ENCODE data around the gene GAL3ST2.

The GAL3ST2 gene

GRCh38 chr2:241774419-241775222, 2.0 kb upstream of the GAL3ST2 start:
- DNase-seq (peak; percentile 3), ATAC-seq (ENCODE audit: insufficient read depth, low read depth) (no peak)
- Histone ChIP-seq H3K9me3 (ENCODE audit: insufficient read depth, low read length, severe bottlenecking) (no peaks in the 10 kb centered on the region), H3K27ac (ENCODE audit: low read length) (no peak overlapping the region), H3K27me3 (ENCODE audit: insufficient read depth, low read length, poor library complexity) (no peaks in the 10 kb centered on the region), H4K20me1 (ENCODE audit: insufficient read depth, low read length) (no peaks in the 10 kb centered on the region), H3K4me3 (ENCODE audit: low read depth in 1 of 2, low read length in 2 of 2) (no peak overlapping the region), H2AFZ (ENCODE audit: low read depth, low read length) (no peak overlapping the region), H3K4me1 (ENCODE audit: insufficient read depth, low read length) (no peaks in the 10 kb centered on the region), H3K9ac (ENCODE audit: low read depth, low read length) (no peak overlapping the region), H3K79me2 (ENCODE audit: insufficient read depth, low read length) (no peaks in the 10 kb centered on the region), H3K4me2 (ENCODE audit: insufficient read depth, low read length) (no peak overlapping the region), H3K36me3 (ENCODE audit: insufficient read depth, low read length) (no peaks in the 10 kb centered on the region)
- TF ChIP-seq, protein P1, sequence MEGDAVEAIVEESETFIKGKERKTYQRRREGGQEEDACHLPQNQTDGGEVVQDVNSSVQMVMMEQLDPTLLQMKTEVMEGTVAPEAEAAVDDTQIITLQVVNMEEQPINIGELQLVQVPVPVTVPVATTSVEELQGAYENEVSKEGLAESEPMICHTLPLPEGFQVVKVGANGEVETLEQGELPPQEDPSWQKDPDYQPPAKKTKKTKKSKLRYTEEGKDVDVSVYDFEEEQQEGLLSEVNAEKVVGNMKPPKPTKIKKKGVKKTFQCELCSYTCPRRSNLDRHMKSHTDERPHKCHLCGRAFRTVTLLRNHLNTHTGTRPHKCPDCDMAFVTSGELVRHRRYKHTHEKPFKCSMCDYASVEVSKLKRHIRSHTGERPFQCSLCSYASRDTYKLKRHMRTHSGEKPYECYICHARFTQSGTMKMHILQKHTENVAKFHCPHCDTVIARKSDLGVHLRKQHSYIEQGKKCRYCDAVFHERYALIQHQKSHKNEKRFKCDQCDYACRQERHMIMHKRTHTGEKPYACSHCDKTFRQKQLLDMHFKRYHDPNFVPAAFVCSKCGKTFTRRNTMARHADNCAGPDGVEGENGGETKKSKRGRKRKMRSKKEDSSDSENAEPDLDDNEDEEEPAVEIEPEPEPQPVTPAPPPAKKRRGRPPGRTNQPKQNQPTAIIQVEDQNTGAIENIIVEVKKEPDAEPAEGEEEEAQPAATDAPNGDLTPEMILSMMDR (IDR thresholded peaks at IDR 0.05; ENCODE audit: borderline replicate concordance, extremely low read depth, low read length, poor library complexity, severe bottlenecking), result no peak
- TF ChIP-seq EZH2 (IDR thresholded peaks at IDR 0.05; ENCODE audit: borderline replicate concordance, low read depth, low read length, severe bottlenecking), result no peak

DNA sequence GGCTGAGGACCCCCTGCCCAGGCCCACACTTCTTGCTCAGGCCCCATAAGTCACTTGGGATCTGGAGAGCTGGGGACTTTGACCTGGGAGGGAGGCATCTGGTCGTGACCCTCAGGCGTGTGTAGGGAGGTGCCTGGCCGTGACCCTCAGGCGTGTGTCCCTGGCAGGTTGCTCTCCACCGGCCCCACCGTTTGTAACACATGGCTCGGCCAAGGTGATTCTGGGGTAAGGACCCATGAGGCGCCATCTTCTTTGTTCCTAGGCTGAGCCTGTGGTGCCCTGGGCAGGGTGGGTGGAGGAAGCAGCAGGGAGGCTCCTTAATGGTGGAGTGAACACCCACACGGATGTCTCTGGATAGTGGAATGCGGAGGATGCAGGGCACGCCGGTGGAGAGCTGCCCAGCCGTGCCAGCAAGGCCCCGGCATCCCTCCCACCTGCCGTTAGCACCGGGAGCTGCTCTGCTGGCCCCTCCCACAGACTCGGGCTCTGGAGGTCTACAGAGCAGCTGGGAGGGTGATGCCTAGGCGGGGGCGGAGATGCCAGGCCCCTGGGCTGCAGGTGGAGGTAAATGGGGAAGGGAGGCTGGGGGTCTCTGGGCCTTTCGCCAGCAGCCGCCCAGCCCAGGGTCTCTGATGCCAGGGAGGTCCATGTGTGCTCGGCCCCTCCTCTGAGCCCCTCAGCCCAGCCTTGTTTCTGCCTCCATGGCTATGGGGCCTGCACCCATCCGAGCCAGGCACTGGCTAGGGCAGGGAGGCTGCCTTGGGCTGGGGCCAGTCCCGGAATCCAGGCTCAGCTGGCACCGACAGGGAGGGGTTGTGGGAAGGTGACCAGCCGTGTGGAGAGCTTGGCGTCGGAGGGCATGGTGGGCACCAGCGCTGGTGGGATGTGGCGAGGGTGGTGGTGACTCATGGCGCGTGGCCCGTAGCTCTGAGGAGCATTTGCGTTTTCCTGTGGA, 1.1 kb upstream of the GAL3ST2 start:
- no peaks in the 10 kb centered on the region for H3K79me2 ChIP-seq (ENCODE audit: insufficient read depth, low read length)
- H3K9ac ChIP-seq (ENCODE audit: low read depth, low read length), result no peak overlapping the region
- no peaks in the 10 kb centered on the region for H3K36me3 ChIP-seq (ENCODE audit: insufficient read depth, low read length)
- H3K9me3 ChIP-seq (ENCODE audit: insufficient read depth, low read length, severe bottlenecking), result peaks cover 3% of the 10 kb centered on the region
- TF ChIP-seq, protein P1 (IDR thresholded peaks at IDR 0.05; ENCODE audit: borderline replicate concordance, extremely low read depth, low read length, poor library complexity, severe bottlenecking), result no peak
- no peak for TF ChIP-seq EZH2 (IDR thresholded peaks at IDR 0.05; ENCODE audit: borderline replicate concordance, low read depth, low read length, severe bottlenecking)
- H3K4me2 ChIP-seq (ENCODE audit: insufficient read depth, low read length), result no peak overlapping the region
- no peaks in the 10 kb centered on the region for H3K27me3 ChIP-seq (ENCODE audit: insufficient read depth, low read length, poor library complexity)
- H3K27ac ChIP-seq (ENCODE audit: low read length), result no peak overlapping the region
- H2AFZ ChIP-seq (ENCODE audit: low read depth, low read length), result no peak overlapping the region
- no peaks in the 10 kb centered on the region for H4K20me1 ChIP-seq (ENCODE audit: insufficient read depth, low read length)
- no peak overlapping the region for H3K4me3 ChIP-seq (ENCODE audit: low read depth in 1 of 2, low read length in 2 of 2)
- 0 out of 3 replicates have a peak, but pooled peaks have one; percentile 21 for ATAC-seq (ENCODE audit: insufficient read depth, low read depth)
- no peaks in the 10 kb centered on the region for H3K4me1 ChIP-seq (ENCODE audit: insufficient read depth, low read length)
- peak; percentile 1 for DNase-seq

DNA sequence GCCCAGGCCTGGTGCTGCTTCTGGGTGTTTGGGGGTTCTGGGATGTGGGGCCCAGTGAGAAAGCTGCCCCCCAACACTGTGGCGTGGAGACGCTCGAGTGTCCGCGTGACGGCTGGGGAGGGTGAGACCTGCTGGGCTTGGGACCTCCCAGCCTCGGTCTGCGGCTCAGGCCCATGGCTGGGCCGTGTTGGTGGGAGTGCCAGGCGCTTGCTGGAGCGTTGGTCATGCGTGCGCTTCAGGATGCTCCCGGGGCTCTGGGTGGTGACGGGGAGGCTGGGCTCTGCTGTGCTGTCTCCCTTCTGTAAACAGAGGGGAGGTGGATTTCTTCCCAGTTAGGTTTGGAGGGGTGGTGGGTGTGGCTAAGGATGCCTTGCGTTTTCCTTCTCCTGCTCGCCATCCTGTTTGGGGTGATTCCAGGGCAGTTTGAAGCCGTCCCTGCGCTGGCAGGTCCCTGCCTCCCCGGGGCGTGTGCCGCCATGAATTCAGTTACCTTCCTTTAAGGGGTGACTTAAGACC, 606 bp downstream of the GAL3ST2 start:
- no peaks in the 10 kb centered on the region for H4K20me1 ChIP-seq (ENCODE audit: insufficient read depth, low read length)
- ATAC-seq (ENCODE audit: insufficient read depth, low read depth) (no peak), DNase-seq (no peak)
- no peaks in the 10 kb centered on the region for H3K36me3 ChIP-seq (ENCODE audit: insufficient read depth, low read length)
- no peak overlapping the region for H3K4me2 ChIP-seq (ENCODE audit: insufficient read depth, low read length)
- no peaks in the 10 kb centered on the region for H3K79me2 ChIP-seq (ENCODE audit: insufficient read depth, low read length)
- H3K4me3 ChIP-seq (ENCODE audit: low read depth in 1 of 2, low read length in 2 of 2), result no peak overlapping the region
- H2AFZ ChIP-seq (ENCODE audit: low read depth, low read length), result no peak overlapping the region
- H3K27ac ChIP-seq (ENCODE audit: low read length), result no peak overlapping the region
- H3K4me1 ChIP-seq (ENCODE audit: insufficient read depth, low read length), result no peaks in the 10 kb centered on the region
- H3K9me3 ChIP-seq (ENCODE audit: insufficient read depth, low read length, severe bottlenecking), result peaks cover 16% of the 10 kb centered on the region
- H3K9ac ChIP-seq (ENCODE audit: low read depth, low read length), result no peak overlapping the region
- TF ChIP-seq, protein P1 (IDR thresholded peaks at IDR 0.05; ENCODE audit: borderline replicate concordance, extremely low read depth, low read length, poor library complexity, severe bottlenecking), result no peak
- no peak for TF ChIP-seq EZH2 (IDR thresholded peaks at IDR 0.05; ENCODE audit: borderline replicate concordance, low read depth, low read length, severe bottlenecking)
- no peaks in the 10 kb centered on the region for H3K27me3 ChIP-seq (ENCODE audit: insufficient read depth, low read length, poor library complexity)
